ENCODE results near the gene C1QL2.

Gene C1QL2

DNA sequence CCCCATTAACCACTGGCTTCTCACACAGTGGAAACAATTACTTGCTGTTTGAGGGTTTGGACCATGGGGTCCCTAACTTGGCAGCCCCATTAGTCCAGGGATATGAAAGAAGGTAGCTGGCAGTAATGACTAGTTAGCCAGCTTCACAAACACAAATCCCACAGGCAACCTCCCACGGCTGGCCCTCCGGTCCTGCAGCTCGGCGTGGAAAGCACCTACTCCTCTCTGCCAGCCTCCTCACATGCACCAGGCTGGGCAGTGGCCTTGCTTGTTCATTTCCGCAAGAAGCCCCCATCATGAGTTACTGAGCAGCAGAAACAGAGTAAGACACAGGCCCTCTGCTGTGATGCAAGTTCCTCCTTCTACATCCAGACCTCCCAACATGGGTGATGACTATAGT is 13.7 kb downstream of the C1QL2 start:
- TF ChIP-seq, protein P1, sequence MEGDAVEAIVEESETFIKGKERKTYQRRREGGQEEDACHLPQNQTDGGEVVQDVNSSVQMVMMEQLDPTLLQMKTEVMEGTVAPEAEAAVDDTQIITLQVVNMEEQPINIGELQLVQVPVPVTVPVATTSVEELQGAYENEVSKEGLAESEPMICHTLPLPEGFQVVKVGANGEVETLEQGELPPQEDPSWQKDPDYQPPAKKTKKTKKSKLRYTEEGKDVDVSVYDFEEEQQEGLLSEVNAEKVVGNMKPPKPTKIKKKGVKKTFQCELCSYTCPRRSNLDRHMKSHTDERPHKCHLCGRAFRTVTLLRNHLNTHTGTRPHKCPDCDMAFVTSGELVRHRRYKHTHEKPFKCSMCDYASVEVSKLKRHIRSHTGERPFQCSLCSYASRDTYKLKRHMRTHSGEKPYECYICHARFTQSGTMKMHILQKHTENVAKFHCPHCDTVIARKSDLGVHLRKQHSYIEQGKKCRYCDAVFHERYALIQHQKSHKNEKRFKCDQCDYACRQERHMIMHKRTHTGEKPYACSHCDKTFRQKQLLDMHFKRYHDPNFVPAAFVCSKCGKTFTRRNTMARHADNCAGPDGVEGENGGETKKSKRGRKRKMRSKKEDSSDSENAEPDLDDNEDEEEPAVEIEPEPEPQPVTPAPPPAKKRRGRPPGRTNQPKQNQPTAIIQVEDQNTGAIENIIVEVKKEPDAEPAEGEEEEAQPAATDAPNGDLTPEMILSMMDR (conservative IDR thresholded peaks at IDR 0.05; ENCODE audit: low read length): no peak
- no peak for DNase-seq (ENCODE audit: low read depth)
- no peak overlapping the region for H3K4me3 ChIP-seq (ENCODE audit: low read length)

DNA sequence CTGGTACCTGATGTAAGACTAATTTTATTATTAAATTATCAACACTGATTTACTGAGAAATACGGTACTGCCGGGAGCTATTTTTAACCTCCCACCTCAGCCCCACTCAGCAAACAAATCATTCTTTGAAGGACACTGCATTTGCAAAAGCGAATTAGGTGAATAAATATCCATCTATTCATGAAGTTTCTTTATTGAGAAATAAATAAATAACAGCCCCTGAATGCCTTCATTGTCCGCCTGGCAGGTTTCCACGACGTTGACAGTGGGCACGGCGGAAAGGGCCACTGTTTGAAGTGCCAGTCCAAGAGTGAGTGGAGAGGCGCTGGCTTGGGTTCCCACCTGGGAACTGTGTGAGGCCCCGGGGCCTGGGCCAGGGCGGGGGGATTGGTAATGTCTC is 15.7 kb downstream of the C1QL2 start:
- DNase-seq (ENCODE audit: low read depth): no peak
- TF ChIP-seq, protein P1 (conservative IDR thresholded peaks at IDR 0.05; ENCODE audit: low read length): no peak
- H3K4me3 ChIP-seq (ENCODE audit: low read length): no peak overlapping the region

DNA sequence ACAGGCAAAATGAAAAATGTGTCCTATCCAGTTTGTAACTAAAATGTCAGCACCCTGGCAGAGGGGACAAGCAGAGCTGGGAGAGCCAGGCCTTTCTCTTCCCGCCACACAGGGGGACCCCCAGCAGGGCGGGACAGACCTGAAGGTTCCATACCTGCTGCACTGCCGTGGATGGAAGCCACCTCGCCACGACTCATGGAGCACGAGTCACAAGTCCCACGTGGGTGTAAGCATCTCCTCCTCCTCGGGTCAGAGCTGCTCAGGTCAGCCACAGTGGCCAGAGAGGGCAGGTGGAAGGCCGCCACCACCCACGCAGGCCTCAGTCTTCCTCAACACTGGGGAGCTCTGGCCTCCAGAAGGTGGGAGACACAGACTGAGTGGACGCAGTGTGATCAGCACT is 21.0 kb downstream of the C1QL2 start:
- DNase-seq (ENCODE audit: low read depth): no peak
- no peak overlapping the region for H3K4me3 ChIP-seq (ENCODE audit: low read length)
- TF ChIP-seq, protein P1 (conservative IDR thresholded peaks at IDR 0.05; ENCODE audit: low read length): no peak

DNA sequence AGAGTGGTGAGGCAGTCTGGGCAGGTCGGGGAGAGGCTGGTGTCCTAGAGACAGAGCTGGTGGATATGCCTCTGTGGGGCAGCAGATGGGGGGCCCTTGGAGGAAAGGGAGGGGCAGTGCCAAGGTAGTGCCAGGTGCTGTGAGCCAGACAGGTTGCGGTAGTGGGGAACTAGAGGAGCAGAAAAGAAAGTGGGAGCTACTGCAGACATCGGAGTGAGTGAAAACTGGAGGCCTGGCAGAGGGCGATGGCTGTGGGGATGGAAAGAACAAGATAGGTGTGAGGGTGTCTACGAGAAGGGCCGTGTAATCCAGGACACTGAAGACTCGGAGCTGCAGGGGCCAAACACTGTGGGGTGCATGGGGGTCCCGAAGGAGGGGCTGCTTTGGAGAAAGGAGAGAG is 21.7 kb downstream of the C1QL2 start:
- H3K4me3 ChIP-seq (ENCODE audit: low read length): no peak overlapping the region
- TF ChIP-seq, protein P1 (conservative IDR thresholded peaks at IDR 0.05; ENCODE audit: low read length): no peak
- DNase-seq (ENCODE audit: low read depth): no peak

DNA sequence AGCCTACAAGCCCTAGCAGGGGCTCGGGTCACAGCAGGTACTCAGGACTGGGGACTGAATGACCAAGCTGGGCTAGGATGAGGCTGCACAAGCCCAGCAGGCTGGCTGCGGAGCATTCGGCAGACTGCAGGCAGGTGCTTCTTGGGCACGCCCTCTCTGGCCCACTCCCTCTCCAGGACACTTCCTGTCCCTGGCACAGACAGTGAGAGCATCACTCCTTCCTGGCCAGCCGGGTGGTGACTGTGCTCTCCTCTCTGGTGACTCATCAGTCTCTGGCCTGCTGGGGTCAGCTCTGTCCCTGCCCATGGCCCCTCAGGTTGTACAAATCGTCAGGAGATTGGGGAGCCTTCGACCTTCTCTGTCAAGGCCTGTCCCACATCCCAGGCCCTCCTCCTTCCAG is 22.5 kb downstream of the C1QL2 start:
- TF ChIP-seq, protein P1 (conservative IDR thresholded peaks at IDR 0.05; ENCODE audit: low read length): no peak
- no peak for DNase-seq (ENCODE audit: low read depth)
- no peak overlapping the region for H3K4me3 ChIP-seq (ENCODE audit: low read length)

DNA sequence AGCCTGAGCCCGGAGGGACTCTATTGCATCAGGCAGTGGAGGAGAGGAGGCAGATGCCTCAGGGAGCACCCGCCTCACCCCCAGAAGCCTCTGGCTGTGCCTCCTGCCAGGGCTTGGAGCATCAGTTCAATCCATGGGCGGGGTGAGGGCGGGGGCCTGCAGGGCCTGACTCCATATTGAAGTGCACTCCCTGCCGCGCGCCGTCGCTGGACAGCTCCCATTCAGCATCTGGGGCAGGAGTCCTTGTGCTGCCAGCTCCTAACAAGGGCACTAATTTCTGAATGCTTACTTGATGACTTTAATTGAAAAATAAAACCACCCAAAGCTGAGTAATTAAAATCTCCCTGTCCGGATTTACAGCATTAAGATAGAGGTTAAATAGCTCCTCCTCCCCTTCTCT is 23.8 kb downstream of the C1QL2 start:
- no peak overlapping the region for H3K4me3 ChIP-seq (ENCODE audit: low read length)
- TF ChIP-seq, protein P1 (conservative IDR thresholded peaks at IDR 0.05; ENCODE audit: low read length): no peak
- DNase-seq (ENCODE audit: low read depth): no peak

DNA sequence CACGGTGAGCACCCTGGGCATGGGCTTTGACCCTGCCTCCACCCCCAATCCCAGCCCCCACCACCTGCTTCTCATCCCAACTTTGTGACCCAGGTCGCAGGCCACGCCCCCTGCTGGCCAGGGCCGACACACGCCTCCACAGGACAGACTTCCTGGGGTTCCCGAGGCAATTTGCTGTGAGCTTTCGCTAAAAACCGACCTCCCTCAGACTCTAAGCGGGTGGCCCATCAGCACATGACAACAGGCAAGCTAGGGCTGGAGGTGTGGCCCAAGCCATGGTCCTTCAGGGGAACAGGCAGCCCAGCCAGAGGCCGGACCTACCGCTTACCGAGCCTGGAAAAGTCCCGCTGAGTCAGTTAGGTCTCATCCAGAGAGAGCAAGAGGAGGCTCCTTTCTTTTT is 31.9 kb downstream of the C1QL2 start:
- H3K4me3 ChIP-seq (ENCODE audit: low read length): no peak overlapping the region
- TF ChIP-seq, protein P1 (conservative IDR thresholded peaks at IDR 0.05; ENCODE audit: low read length): peak; percentile 46
- no peak for DNase-seq (ENCODE audit: low read depth)
